HG03045 (cell line): Measurements from ENCODE around the gene TMPRSS12.
A peak's percentile ranks its signal among the peaks of the same experiment; 100 is the strongest.
"Not testable (repeated sequence)": the region's sequence is repeated elsewhere in the genome, so short reads cannot be mapped to it uniquely, and the experiment has no call there.

ENCODE experiments used
- ATAC-seq: cut with Tn5 transposase; IDR thresholded peaks from one replicate; pipeline ENCODE4 v1.9.1; 2021; ENCODE audit warnings: mild to moderate bottlenecking, moderate library complexity; ENCODE audit not compliant: unreplicated experiment

Gene TMPRSS12

GRCh38 chr12:50855218-50855617 is 12.5 kb downstream of the TMPRSS12 start:
- ATAC-seq = not testable (repeated sequence)

- ATAC-seq = not testable (repeated sequence)
Observed at GRCh38 chr12:50855679-50856078, 13.0 kb downstream of the TMPRSS12 start.

GRCh38 chr12:50859621-50860310 is 17.0 kb downstream of the TMPRSS12 start:
- no peak for ATAC-seq

GRCh38 chr12:50862316-50862715 is 19.6 kb downstream of the TMPRSS12 start:
- no peak for ATAC-seq

- ATAC-seq = no peak
Observed at GRCh38 chr12:50865266-50865665, 22.5 kb downstream of the TMPRSS12 start.

- ATAC-seq = not testable (repeated sequence)
Observed at GRCh38 chr12:50868881-50869280, 26.2 kb downstream of the TMPRSS12 start.

- no peak for ATAC-seq
Observed at GRCh38 chr12:50882563-50882962, 39.8 kb downstream of the TMPRSS12 start.

GRCh38 chr12:50887191-50887590 is 44.5 kb downstream of the TMPRSS12 start:
- no peak for ATAC-seq

- ATAC-seq = no peak
Observed at GRCh38 chr12:50888666-50889065, 45.9 kb downstream of the TMPRSS12 start.

GRCh38 chr12:50894241-50894640 is 51.5 kb downstream of the TMPRSS12 start:
- no peak for ATAC-seq

GRCh38 chr12:50901685-50902113 is 59.0 kb downstream of the TMPRSS12 start:
- no peak for ATAC-seq

- not testable (repeated sequence) for ATAC-seq
Observed at GRCh38 chr12:50908479-50908878, 65.8 kb downstream of the TMPRSS12 start.

GRCh38 chr12:50912361-50912760 is 69.6 kb downstream of the TMPRSS12 start:
- ATAC-seq = not testable (repeated sequence)

- no peak for ATAC-seq
Observed at GRCh38 chr12:50913224-50913623, 70.5 kb downstream of the TMPRSS12 start.

- ATAC-seq = no peak
Observed at GRCh38 chr12:50914872-50915484, 72.3 kb downstream of the TMPRSS12 start.

GRCh38 chr12:50916292-50916691 is 73.6 kb downstream of the TMPRSS12 start:
- no peak for ATAC-seq

GRCh38 chr12:50918584-50919316 is 76.0 kb downstream of the TMPRSS12 start:
- ATAC-seq = peak; percentile 46

- no peak for ATAC-seq
Observed at GRCh38 chr12:50922820-50923219, 80.1 kb downstream of the TMPRSS12 start.

- ATAC-seq = no peak
Observed at GRCh38 chr12:50923361-50924130, 80.8 kb downstream of the TMPRSS12 start.

GRCh38 chr12:50924131-50924438 is 81.4 kb downstream of the TMPRSS12 start:
- no peak for ATAC-seq
